Muscle layer of duodenum (tissue), 2 donors: ENCODE measurements around the gene CTAGE4.
"Not testable (repeated sequence)": the region's sequence is repeated elsewhere in the genome, so short reads cannot be mapped to it uniquely, and the experiment has no call there.

ENCODE experiments used
- H3K27ac ChIP-seq: one replicate; pipeline ENCODE4 v1.7.0; 2013; ENCODE audit warnings: mild to moderate bottlenecking, low read length
- H3K27me3 ChIP-seq: one replicate; pipeline ENCODE4 v1.7.0; 2013; ENCODE audit warnings: low read depth, mild to moderate bottlenecking, control low read depth, low read length
- H3K36me3 ChIP-seq, 2 donors: one replicate each; pipeline ENCODE4 v1.7.0; 2013; ENCODE audit warnings: low read length in 2 of 2, control low read depth in 1 of 2, mild to moderate bottlenecking in 1 of 2; ENCODE audit not compliant: insufficient read depth in 2 of 2, control insufficient read depth in 1 of 2
- H3K4me1 ChIP-seq, 2 donors: one replicate each; pipeline ENCODE4 v1.7.0; 2013; ENCODE audit warnings: low read length in 2 of 2, mild to moderate bottlenecking in 2 of 2, control low read depth in 1 of 2, moderate library complexity in 1 of 2; ENCODE audit not compliant: insufficient read depth in 2 of 2, control insufficient read depth in 1 of 2
- H3K4me3 ChIP-seq, 2 donors: one replicate each; pipeline ENCODE4 v1.7.0; 2013; ENCODE audit warnings: low read length in 2 of 2, low read depth in 1 of 2, mild to moderate bottlenecking in 1 of 2
- H3K9me3 ChIP-seq, 2 donors: one replicate each; pipeline ENCODE4 v1.7.0; 2013; ENCODE audit warnings: low read length in 2 of 2, control low read depth in 1 of 2, mild to moderate bottlenecking in 1 of 2; ENCODE audit not compliant: control insufficient read depth in 1 of 2
- donor health status: healthy.

CTAGE4 gene

GRCh38 chr7:144179165-144179479 lies 4.1 kb upstream of the CTAGE4 start:
- not testable (repeated sequence) for H3K27ac ChIP-seq, H3K27me3 ChIP-seq, H3K9me3 ChIP-seq, H3K4me3 ChIP-seq, H3K4me1 ChIP-seq, H3K36me3 ChIP-seq

- not testable (repeated sequence) for H3K27me3 ChIP-seq, H3K4me1 ChIP-seq, H3K9me3 ChIP-seq
These were observed 4.6 kb downstream of the CTAGE4 start for GRCh38 chr7:144187848-144188247.

DNA sequence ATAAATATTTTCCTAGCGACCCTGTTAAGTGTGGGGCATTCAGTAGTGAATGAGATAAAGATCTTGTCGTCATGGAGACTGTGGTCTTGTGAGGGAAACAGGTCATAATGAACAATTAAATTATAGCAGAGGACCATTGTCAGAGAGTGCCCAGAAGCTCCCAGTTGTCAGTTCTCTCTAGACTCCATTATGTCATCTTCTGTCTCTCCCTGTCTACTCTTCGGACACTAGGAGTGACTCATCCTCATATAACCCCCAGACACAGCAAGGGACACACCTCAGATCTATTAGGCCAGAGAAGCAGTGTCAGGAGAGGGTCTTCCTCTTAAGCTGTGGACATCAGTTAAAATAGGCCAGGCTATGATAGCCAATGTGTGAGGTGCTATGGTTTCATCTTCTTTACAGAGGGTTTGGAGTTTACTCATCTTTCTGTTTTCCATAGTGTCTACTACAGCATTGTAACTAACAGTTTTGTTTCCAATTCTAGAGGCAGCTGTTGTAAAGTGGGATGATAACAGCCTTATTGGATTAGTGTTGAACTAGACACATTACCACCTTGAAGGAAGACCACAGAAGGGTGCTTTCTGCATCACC lies 5.4 kb downstream of the CTAGE4 start:
- H3K9me3 ChIP-seq, H3K27ac ChIP-seq, H3K27me3 ChIP-seq, H3K4me1 ChIP-seq, H3K4me3 ChIP-seq, H3K36me3 ChIP-seq: not testable (repeated sequence)

More at GRCh38 chr7:144187848-144188247, 4.6 kb downstream of the CTAGE4 start:
- H3K4me3 ChIP-seq, H3K36me3 ChIP-seq, H3K27ac ChIP-seq: not testable (repeated sequence)

DNA sequence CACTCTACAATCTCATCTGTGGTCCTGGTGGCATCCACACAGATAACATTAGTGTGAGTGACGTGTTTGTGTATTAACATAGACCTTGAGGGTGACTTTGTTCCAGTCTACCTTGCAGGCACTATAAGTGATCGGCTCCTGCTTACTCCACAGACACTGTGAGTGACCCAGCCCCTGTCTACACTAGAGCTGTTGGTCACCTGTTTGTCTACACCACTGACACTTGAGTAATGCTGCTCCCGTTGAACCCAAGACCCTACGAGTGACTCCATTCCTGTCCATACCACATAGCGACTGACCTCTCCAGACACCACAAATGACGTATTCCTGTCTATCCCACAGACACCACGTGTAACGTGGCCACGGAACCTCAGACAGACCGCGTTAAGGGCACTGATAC lies 10.5 kb downstream of the CTAGE4 start:
- H3K4me3 ChIP-seq, H3K9me3 ChIP-seq, H3K36me3 ChIP-seq, H3K27me3 ChIP-seq, H3K27ac ChIP-seq, H3K4me1 ChIP-seq: not testable (repeated sequence)

DNA sequence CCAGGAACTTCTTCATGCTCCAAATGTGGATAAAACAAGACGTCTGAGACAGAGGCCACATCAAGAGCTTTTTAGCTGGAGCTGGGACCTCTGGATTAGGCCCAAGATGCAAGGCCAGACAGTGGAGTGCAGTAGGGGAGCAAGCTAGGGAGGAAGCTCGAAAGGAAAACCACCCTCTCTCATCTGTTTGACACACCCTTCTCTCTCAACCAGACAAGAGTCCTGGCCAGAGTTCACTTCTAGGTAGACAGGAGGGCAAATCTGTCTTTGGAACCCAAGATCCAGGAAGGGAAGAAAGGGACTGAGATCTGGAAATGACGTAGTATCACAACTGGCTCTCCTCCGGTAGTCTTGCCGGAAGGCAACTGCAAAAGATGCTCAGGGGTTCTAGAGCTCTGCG lies 11.2 kb downstream of the CTAGE4 start:
- not testable (repeated sequence) for H3K36me3 ChIP-seq, H3K27ac ChIP-seq, H3K4me3 ChIP-seq, H3K27me3 ChIP-seq, H3K9me3 ChIP-seq, H3K4me1 ChIP-seq

DNA sequence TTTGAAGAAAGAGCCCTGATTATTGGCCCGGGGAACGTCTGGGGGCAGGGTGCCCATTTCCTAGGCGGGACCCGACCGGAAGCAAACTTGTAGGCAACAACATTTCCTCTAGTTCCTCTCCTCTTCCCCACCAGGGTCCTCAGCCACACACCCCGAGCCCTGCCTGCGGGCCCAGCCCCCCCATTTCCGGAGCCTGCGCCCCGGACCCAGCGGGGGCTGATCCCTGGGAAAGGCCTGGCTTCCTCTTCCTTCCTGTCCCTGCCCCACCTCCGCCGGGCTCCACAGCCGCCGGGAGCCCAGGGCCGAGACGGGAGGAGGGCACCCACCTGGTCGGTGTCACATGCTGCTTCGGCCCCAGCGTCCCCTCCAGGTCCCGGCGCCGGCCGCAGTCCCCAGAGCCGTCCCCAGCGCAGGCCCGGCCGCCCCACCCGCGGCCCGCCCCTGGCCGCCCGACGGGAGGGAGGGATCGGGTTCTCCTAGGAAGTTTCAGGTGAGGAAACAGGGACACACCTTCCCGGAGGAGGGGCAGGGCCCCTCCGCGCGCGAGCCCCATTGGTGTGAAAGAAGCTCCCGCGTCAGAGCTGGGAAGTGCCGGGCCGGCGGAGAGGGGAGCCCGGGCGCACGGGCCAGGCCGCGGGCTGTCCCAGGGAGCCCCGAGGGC lies 12.1 kb downstream of the CTAGE4 start, which contains the start of gene ARHGEF35:
TSS of gene ARHGEF35 (minus strand) at position 622 of the 661 bp plus-strand sequence. CDS start 7,450 bp downstream, outside the sequence.
- not testable (repeated sequence) for H3K4me1 ChIP-seq, H3K36me3 ChIP-seq, H3K4me3 ChIP-seq, H3K27me3 ChIP-seq, H3K9me3 ChIP-seq, H3K27ac ChIP-seq

DNA sequence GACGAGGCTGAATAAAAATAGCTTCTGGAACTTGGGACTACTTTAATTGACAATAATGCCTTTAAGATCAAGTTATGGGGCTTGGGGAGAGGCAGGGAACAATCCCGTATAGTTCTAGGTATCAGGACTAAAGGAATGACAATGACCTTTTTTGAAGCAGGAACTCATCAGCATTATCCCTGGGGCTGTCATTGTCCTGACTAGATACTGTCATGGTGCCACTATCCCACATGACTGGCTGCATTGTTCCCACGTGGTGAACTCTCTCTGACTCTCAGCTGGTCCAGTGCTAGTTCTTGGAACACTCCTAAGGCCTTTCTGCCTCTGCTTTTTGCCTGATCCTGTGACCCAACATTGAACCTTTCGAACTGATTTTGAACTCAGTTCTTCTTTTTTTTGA lies 15.7 kb downstream of the CTAGE4 start:
- not testable (repeated sequence) for H3K27me3 ChIP-seq, H3K4me1 ChIP-seq, H3K36me3 ChIP-seq, H3K4me3 ChIP-seq, H3K27ac ChIP-seq, H3K9me3 ChIP-seq

- H3K4me3 ChIP-seq, H3K27me3 ChIP-seq, H3K4me1 ChIP-seq, H3K9me3 ChIP-seq, H3K27ac ChIP-seq, H3K36me3 ChIP-seq: not testable (repeated sequence)
These were observed 18.7 kb downstream of the CTAGE4 start for GRCh38 chr7:144201978-144202377.

DNA sequence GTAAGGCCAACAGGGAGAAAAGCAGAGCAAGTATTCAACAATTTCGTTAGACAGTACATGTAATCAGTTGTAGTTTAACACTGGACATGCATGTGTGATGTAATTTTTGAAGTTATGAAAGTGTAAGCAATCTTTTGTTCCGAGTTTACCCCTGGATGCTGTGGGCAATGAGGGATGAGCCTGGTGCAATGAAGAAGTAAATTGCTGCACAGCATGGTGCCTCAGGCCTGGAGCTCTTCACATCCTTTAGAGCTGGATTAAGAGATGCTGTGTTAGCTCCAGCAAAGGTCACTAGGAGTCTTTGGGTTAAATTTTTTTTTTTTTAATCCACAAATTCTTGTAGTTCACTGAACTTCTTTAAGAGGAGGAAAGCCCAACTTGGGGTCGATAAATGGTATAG lies 19.8 kb downstream of the CTAGE4 start:
- not testable (repeated sequence) for H3K4me1 ChIP-seq, H3K27me3 ChIP-seq, H3K4me3 ChIP-seq, H3K36me3 ChIP-seq, H3K27ac ChIP-seq, H3K9me3 ChIP-seq

DNA sequence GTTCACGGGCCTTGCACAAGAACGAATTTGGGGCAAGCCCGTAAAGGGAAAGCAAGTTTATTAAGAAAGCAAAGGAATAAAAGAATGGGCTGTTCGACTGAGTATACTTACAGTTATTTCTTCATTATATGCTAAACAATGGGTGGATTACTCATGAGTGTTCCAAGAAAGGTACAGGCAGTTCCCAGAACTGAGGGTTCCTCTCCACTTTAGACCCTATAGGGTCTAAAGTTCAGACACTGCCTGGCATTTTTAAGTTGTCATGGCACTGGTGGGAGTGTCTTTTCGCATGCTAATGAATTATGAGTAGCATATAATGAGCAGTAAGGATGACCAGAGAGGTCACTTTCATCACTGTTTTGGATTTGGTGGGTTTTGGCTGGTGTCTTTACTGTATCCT lies 22.0 kb downstream of the CTAGE4 start:
- H3K27ac ChIP-seq, H3K4me3 ChIP-seq, H3K4me1 ChIP-seq, H3K9me3 ChIP-seq, H3K27me3 ChIP-seq, H3K36me3 ChIP-seq: not testable (repeated sequence)

- H3K27me3 ChIP-seq, H3K27ac ChIP-seq, H3K4me3 ChIP-seq, H3K9me3 ChIP-seq, H3K4me1 ChIP-seq, H3K36me3 ChIP-seq: not testable (repeated sequence)
These were observed 33.9 kb downstream of the CTAGE4 start for GRCh38 chr7:144217200-144217599.

DNA sequence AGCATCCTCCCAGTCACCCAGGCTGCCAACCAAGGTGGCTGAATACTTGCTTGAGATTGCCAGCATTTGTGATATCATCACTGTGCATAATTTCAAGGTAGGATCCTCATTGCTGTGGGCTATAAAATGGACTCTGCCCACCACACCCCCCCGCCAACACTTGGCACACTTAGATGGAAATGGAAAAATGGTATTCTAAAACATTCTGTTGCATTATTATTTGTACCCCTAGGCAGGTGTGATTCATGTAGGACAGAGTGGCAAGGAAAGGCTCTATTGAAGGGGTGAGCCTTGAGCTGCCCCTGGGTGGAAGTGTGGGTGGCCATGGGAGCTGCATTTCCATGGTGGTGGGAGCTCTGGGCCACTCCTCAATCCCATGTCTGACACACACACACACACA lies 35.3 kb downstream of the CTAGE4 start:
- not testable (repeated sequence) for H3K4me3 ChIP-seq, H3K27ac ChIP-seq, H3K9me3 ChIP-seq, H3K4me1 ChIP-seq, H3K36me3 ChIP-seq, H3K27me3 ChIP-seq
